IMR-90 (cell line): Measurements from ENCODE around the gene CORO1A.
"Not testable (repeated sequence)": the region's sequence is repeated elsewhere in the genome, so short reads cannot be mapped to it uniquely, and the experiment has no call there.

Experiments used
- CEBPB ChIP-seq: IDR thresholded peaks from 2 replicates; pipeline ENCODE4 v1.6.1; 2012; ENCODE audit warnings: low read depth, low read length, improper control_type of control experiment
- FOS ChIP-seq: fragments of 150-350 bp; IDR thresholded peaks from 2 replicates; pipeline ENCODE4 v1.6.1; 2016; ENCODE audit warnings: low read depth, low read length
- POLR2A ChIP-seq: IDR thresholded peaks from 2 replicates; pipeline ENCODE4 v1.6.1; 2012; ENCODE audit warnings: mild to moderate bottlenecking, low read depth, low read length
- RFX5 ChIP-seq: IDR thresholded peaks from 2 replicates; pipeline ENCODE4 v1.8.0; 2012; ENCODE audit warnings: low read depth, mild to moderate bottlenecking, low read length, moderate library complexity
- TF ChIP-seq, protein P1 (sequence below): conservative IDR thresholded peaks from 2 replicates; pipeline ENCODE4 v1.5.1; 2012; ENCODE audit warnings: mild to moderate bottlenecking, low read depth, low read length, improper control_type of control experiment

DNA sequence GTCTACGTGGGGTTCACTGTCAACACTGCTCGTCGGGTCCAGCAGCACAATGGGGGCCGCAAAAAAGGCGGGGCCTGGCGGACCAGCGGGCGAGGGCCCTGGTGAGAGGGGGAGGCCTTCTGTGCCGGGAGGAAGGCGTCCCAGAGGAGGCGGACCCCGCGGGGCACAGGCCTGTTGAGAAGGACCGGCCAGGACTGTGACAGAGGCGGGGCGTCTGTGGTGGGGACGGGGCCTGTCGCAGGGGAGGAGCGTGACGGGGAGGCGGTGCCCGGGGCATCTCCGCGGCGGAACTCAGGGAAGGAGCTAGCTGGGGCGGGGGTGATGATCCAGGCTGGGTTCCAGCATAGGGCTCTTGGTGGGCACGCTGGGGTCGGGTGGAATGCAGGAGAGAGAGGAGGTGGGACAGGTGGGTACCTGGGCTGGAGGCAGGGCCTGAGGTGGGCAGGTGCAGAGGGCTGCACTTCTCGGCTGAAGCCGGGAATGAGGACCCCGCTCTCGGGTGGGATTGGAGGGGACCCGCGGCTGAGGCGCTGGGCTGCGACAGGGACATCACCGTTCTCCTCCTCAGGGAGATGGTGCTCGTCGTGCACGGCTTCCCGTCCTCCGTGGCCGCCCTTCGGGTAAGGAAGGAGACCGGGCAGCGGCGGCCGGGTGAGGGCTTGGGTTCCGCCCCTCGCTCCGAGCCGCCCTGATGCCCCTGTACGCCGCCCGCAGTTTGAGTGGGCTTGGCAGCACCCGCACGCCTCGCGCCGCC, 10.9 kb downstream of the CORO1A start:
- TF ChIP-seq, protein P1, sequence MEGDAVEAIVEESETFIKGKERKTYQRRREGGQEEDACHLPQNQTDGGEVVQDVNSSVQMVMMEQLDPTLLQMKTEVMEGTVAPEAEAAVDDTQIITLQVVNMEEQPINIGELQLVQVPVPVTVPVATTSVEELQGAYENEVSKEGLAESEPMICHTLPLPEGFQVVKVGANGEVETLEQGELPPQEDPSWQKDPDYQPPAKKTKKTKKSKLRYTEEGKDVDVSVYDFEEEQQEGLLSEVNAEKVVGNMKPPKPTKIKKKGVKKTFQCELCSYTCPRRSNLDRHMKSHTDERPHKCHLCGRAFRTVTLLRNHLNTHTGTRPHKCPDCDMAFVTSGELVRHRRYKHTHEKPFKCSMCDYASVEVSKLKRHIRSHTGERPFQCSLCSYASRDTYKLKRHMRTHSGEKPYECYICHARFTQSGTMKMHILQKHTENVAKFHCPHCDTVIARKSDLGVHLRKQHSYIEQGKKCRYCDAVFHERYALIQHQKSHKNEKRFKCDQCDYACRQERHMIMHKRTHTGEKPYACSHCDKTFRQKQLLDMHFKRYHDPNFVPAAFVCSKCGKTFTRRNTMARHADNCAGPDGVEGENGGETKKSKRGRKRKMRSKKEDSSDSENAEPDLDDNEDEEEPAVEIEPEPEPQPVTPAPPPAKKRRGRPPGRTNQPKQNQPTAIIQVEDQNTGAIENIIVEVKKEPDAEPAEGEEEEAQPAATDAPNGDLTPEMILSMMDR = not testable (repeated sequence)
- not testable (repeated sequence) for TF ChIP-seq FOS, POLR2A, CEBPB, RFX5
